ENCODE measurements around the gene BCAS4.

- TF ChIP-seq, protein P1, sequence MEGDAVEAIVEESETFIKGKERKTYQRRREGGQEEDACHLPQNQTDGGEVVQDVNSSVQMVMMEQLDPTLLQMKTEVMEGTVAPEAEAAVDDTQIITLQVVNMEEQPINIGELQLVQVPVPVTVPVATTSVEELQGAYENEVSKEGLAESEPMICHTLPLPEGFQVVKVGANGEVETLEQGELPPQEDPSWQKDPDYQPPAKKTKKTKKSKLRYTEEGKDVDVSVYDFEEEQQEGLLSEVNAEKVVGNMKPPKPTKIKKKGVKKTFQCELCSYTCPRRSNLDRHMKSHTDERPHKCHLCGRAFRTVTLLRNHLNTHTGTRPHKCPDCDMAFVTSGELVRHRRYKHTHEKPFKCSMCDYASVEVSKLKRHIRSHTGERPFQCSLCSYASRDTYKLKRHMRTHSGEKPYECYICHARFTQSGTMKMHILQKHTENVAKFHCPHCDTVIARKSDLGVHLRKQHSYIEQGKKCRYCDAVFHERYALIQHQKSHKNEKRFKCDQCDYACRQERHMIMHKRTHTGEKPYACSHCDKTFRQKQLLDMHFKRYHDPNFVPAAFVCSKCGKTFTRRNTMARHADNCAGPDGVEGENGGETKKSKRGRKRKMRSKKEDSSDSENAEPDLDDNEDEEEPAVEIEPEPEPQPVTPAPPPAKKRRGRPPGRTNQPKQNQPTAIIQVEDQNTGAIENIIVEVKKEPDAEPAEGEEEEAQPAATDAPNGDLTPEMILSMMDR (conservative IDR thresholded peaks at IDR 0.05) = no peak
- no peak for TF ChIP-seq EZH2 (IDR thresholded peaks at IDR 0.05; ENCODE audit: low read depth)
These were observed 29.2 kb upstream of the BCAS4 start for GRCh38 chr20:50765674-50766073.

All from PC-9 (cell line).